ENCODE results near the gene KRTAP5-3.

The KRTAP5-3 gene

GRCh38 chr11:1651411-1651980 is 43.2 kb upstream of the KRTAP5-3 start:
- Histone ChIP-seq H3K4me2 (ENCODE audit: insufficient read depth, low read length) (no peak overlapping the region), H3K27me3 (ENCODE audit: insufficient read depth, low read length, poor library complexity) (no peaks in the 10 kb centered on the region), H3K36me3 (ENCODE audit: insufficient read depth, low read length) (no peaks in the 10 kb centered on the region), H3K4me3 (ENCODE audit: low read depth in 1 of 2, low read length in 2 of 2) (no peak overlapping the region), H3K4me1 (ENCODE audit: insufficient read depth, low read length) (0 out of 2 replicates have a peak, but pooled peaks cover 4% of the 10 kb centered on the region), H3K9me3 (ENCODE audit: insufficient read depth, low read length, severe bottlenecking) (no peaks in the 10 kb centered on the region), H3K9ac (ENCODE audit: low read depth, low read length) (no peak overlapping the region), H3K79me2 (ENCODE audit: insufficient read depth, low read length) (no peaks in the 10 kb centered on the region), H3K27ac (ENCODE audit: low read length) (no peak overlapping the region), H4K20me1 (ENCODE audit: insufficient read depth, low read length) (0 out of 2 replicates have a peak, but pooled peaks cover 7% of the 10 kb centered on the region), H2AFZ (ENCODE audit: low read depth, low read length) (no peak overlapping the region)
- ATAC-seq (ENCODE audit: insufficient read depth, low read depth): no peak
- no peak for TF ChIP-seq EZH2 (IDR thresholded peaks at IDR 0.05; ENCODE audit: borderline replicate concordance, low read depth, low read length, severe bottlenecking)
- TF ChIP-seq CTCF (IDR thresholded peaks at IDR 0.05; ENCODE audit: borderline replicate concordance, extremely low read depth, low read length, poor library complexity, severe bottlenecking): no peak
- DNase-seq: no peak

GRCh38 chr11:1650918-1651262 is 42.6 kb upstream of the KRTAP5-3 start:
- TF ChIP-seq CTCF (IDR thresholded peaks at IDR 0.05; ENCODE audit: borderline replicate concordance, extremely low read depth, low read length, poor library complexity, severe bottlenecking) (no peak), EZH2 (IDR thresholded peaks at IDR 0.05; ENCODE audit: borderline replicate concordance, low read depth, low read length, severe bottlenecking) (no peak)
- Histone ChIP-seq H3K9me3 (ENCODE audit: insufficient read depth, low read length, severe bottlenecking) (no peaks in the 10 kb centered on the region), H3K27ac (ENCODE audit: low read length) (no peak overlapping the region), H3K4me2 (ENCODE audit: insufficient read depth, low read length) (no peak overlapping the region), H2AFZ (ENCODE audit: low read depth, low read length) (no peak overlapping the region), H4K20me1 (ENCODE audit: insufficient read depth, low read length) (0 out of 2 replicates have a peak, but pooled peaks cover 7% of the 10 kb centered on the region), H3K9ac (ENCODE audit: low read depth, low read length) (no peak overlapping the region), H3K4me3 (ENCODE audit: low read depth in 1 of 2, low read length in 2 of 2) (no peak overlapping the region), H3K79me2 (ENCODE audit: insufficient read depth, low read length) (no peaks in the 10 kb centered on the region), H3K4me1 (ENCODE audit: insufficient read depth, low read length) (0 out of 2 replicates have a peak, but pooled peaks cover 4% of the 10 kb centered on the region), H3K36me3 (ENCODE audit: insufficient read depth, low read length) (no peaks in the 10 kb centered on the region), H3K27me3 (ENCODE audit: insufficient read depth, low read length, poor library complexity) (no peaks in the 10 kb centered on the region)
- no peak for DNase-seq
- no peak for ATAC-seq (ENCODE audit: insufficient read depth, low read depth)

GRCh38 chr11:1650034-1650917 is 42.0 kb upstream of the KRTAP5-3 start:
- H3K79me2 ChIP-seq (ENCODE audit: insufficient read depth, low read length): no peaks in the 10 kb centered on the region
- no peaks in the 10 kb centered on the region for H3K27me3 ChIP-seq (ENCODE audit: insufficient read depth, low read length, poor library complexity)
- H4K20me1 ChIP-seq (ENCODE audit: insufficient read depth, low read length): 0 out of 2 replicates have a peak, but pooled peaks cover 7% of the 10 kb centered on the region
- no peak overlapping the region for H3K27ac ChIP-seq (ENCODE audit: low read length)
- ATAC-seq (ENCODE audit: insufficient read depth, low read depth) (no peak), DNase-seq (no peak)
- no peak overlapping the region for H3K4me2 ChIP-seq (ENCODE audit: insufficient read depth, low read length)
- no peaks in the 10 kb centered on the region for H3K36me3 ChIP-seq (ENCODE audit: insufficient read depth, low read length)
- no peak for TF ChIP-seq CTCF (IDR thresholded peaks at IDR 0.05; ENCODE audit: borderline replicate concordance, extremely low read depth, low read length, poor library complexity, severe bottlenecking)
- TF ChIP-seq EZH2 (IDR thresholded peaks at IDR 0.05; ENCODE audit: borderline replicate concordance, low read depth, low read length, severe bottlenecking): no peak
- H3K9ac ChIP-seq (ENCODE audit: low read depth, low read length): no peak overlapping the region
- no peak overlapping the region for H2AFZ ChIP-seq (ENCODE audit: low read depth, low read length)
- no peaks in the 10 kb centered on the region for H3K9me3 ChIP-seq (ENCODE audit: insufficient read depth, low read length, severe bottlenecking)
- 0 out of 2 replicates have a peak, but pooled peaks cover 4% of the 10 kb centered on the region for H3K4me1 ChIP-seq (ENCODE audit: insufficient read depth, low read length)
- no peak overlapping the region for H3K4me3 ChIP-seq (ENCODE audit: low read depth in 1 of 2, low read length in 2 of 2)
